Thoracic aorta (tissue), 2 donors: Measurements from ENCODE around the gene RAD9A. TPM values are rescaled to one million over a fixed set of nuclear protein-coding genes. Genes with fewer than 3 reads are reported as not detected.
A peak's percentile ranks its signal among the peaks of the same experiment; 100 is the strongest.

Experiments used
- ATAC-seq: fragments of 150-250 bp; one replicate; pipeline ENCODE4 v1.8.0; 2017; ENCODE audit warnings: low read depth; ENCODE audit not compliant: insufficient number of reproducible peaks, low FRiP score
- DNase-seq: peaks from one replicate; pipeline ENCODE4 v3.0.0-alpha.2; 2020; ENCODE audit warnings: low spot score
- H3K27ac ChIP-seq, 2 donors: fragments of 200-600 bp; sonication (generic); 1 replicate in 1 of 2; 2 replicates in 1 of 2; pipeline ENCODE4 v1.5.1; 2016; ENCODE audit warnings: mild to moderate bottlenecking in 2 of 2, moderate library complexity in 2 of 2
- H3K27me3 ChIP-seq: fragments of 200-600 bp; sonication (generic); replicated peaks from 2 replicates; pipeline ENCODE4 v1.6.0; 2016; ENCODE audit warnings: mild to moderate bottlenecking; ENCODE audit not compliant: insufficient read depth
- H3K36me3 ChIP-seq: fragments of 200-600 bp; sonication (generic); one replicate; pipeline ENCODE4 v1.5.1; 2016
- H3K4me1 ChIP-seq, 2 donors: fragments of 200-600 bp; sonication (generic); 1 replicate in 1 of 2; 2 replicates in 1 of 2; pipeline versions ENCODE4 v1.5.1 to v1.6.0; 2016; ENCODE audit warnings: low read depth in 2 of 2, mild to moderate bottlenecking in 1 of 2; ENCODE audit not compliant: control insufficient read depth in 1 of 2
- H3K4me3 ChIP-seq: fragments of 200-600 bp; sonication (generic); 2 replicates; pipeline ENCODE4 v1.5.1; 2016; ENCODE audit warnings: mild to moderate bottlenecking
- H3K9me3 ChIP-seq: fragments of 200-600 bp; sonication (generic); 2 replicates; pipeline ENCODE4 v1.5.1; 2016
- total RNA-seq, 2 donors: library from RNA; depleted of rRNA; stranded (reverse); fragments of >200 nt; gene quantifications; one replicate each; pipeline versions ENCODE4 v1.1.0 to v1.2.3, GENCODE V29; 2016
- TF ChIP-seq, protein P1 (sequence below): fragments of 200-600 bp; sonication (generic); IDR thresholded peaks from one replicate; pipeline ENCODE4 v1.5.1; 2019; ENCODE audit warnings: antibody characterized with exemption

Gene RAD9A
- total RNA-seq, 2 donors from 2014 or later = 15.8 to 23.0 TPM

DNA sequence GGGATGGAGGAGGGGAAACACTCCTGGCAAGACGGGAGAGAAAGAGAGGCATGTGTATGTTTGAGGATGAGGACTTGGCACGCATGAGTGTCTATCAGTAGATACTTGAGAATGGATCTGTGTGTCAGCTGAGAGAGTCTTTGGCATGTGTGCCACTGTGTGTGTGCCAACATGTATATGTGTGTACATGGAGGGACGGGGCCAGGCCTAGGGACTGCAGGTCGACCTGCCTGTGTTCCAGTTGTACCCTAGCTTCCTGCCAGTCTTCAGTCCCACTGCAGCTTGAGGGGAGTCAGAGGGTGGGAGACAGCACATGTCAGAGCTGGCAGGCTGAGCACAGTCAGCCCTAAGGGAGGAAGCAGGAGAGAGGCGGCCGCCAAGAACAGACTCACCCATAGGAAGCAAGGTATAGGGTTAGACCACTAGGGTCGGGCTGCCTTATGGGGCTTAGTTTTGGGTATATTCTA lies 24.0 kb upstream of the RAD9A start:
- DNase-seq (no peak), ATAC-seq (no peak)
- Histone ChIP-seq H3K4me3 (no peak overlapping the region), H3K27ac (no peak overlapping the region), H3K27me3 (no peaks in the 10 kb centered on the region), H3K4me1 (peaks cover 20 to 40% of the 10 kb centered on the region in 2 donors), H3K9me3 (no peaks in the 10 kb centered on the region), H3K36me3 (peaks cover 8% of the 10 kb centered on the region)
- TF ChIP-seq, protein P1, sequence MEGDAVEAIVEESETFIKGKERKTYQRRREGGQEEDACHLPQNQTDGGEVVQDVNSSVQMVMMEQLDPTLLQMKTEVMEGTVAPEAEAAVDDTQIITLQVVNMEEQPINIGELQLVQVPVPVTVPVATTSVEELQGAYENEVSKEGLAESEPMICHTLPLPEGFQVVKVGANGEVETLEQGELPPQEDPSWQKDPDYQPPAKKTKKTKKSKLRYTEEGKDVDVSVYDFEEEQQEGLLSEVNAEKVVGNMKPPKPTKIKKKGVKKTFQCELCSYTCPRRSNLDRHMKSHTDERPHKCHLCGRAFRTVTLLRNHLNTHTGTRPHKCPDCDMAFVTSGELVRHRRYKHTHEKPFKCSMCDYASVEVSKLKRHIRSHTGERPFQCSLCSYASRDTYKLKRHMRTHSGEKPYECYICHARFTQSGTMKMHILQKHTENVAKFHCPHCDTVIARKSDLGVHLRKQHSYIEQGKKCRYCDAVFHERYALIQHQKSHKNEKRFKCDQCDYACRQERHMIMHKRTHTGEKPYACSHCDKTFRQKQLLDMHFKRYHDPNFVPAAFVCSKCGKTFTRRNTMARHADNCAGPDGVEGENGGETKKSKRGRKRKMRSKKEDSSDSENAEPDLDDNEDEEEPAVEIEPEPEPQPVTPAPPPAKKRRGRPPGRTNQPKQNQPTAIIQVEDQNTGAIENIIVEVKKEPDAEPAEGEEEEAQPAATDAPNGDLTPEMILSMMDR = no peak

DNA sequence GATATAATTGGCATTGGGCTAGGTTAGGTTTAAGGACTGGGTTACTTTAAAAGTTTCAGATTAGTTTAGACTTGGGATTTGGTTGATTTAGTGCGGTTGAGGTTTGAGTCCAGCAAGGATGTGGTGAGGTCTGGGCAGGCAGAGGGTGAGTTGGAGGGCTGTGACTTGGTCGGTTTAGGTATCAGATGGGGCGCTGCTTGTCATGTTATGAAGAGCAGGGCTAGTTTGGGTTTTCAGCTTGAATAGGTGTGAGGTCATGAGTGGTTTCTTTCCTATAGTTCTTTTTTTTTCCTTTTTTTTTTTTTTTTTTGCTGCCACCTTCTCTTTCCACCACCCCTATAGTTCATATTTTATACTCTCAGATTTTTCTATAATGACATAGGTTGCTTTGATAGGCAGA lies 23.2 kb upstream of the RAD9A start:
- H3K27me3 ChIP-seq = no peaks in the 10 kb centered on the region
- H3K9me3 ChIP-seq = no peaks in the 10 kb centered on the region
- no peak for ATAC-seq
- H3K4me3 ChIP-seq = no peak overlapping the region
- peaks cover 20 to 40% of the 10 kb centered on the region in 2 donors for H3K4me1 ChIP-seq
- H3K36me3 ChIP-seq = peaks cover 8% of the 10 kb centered on the region
- no peak for DNase-seq
- TF ChIP-seq, protein P1 = no peak
- H3K27ac ChIP-seq = no peak overlapping the region

DNA sequence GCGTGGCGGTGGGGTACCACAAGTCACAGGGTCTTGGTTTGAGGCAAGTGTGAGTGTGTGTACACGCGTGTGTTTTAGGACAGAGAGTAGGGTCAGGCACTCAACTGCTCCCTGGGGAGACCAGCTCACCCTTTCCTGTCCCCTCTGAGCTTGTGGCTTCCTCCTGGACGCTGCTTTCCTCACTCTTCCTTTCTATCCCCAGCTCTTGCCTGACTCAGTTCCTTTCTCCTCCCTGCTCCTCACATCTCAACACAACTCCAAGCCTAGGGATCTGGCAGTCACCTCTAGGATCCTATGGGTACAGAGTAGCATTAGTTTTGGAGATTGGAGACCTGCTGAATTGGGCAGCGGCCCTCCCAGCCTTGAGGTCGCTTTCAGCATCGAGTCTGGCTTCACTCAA lies 22.5 kb upstream of the RAD9A start:
- Histone ChIP-seq H3K27ac (peak overlapping the region in 1 of 2 donors; percentile 27), H3K4me1 (peaks cover 20 to 46% of the 10 kb centered on the region in 2 donors), H3K9me3 (no peaks in the 10 kb centered on the region), H3K27me3 (no peaks in the 10 kb centered on the region), H3K36me3 (peaks cover 7% of the 10 kb centered on the region), H3K4me3 (no peak overlapping the region)
- DNase-seq = no peak
- no peak for ATAC-seq
- TF ChIP-seq, protein P1 = no peak

DNA sequence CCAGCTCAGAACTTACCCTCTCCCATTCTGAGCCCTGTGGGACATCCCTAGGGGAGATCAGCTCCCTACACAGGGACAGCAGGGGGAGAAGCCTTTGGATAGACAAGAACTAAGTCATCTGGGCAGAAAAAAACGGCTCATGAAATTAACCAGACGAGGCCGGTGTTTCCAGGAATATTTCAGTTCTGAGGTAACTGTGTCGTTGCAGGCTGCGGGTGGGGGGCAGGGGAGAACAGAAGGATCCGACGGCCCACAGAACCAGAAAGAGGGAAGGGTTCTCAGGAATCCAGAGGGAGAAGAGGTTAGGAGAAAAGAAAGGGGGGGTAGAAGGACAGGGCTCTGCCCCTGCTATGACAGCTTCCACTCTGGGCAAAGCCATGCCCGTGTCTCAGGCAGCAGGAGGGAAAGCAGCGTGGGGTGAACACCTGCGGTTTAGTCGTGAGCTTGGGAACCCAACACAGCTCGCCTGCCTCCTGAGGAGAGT lies 21.9 kb upstream of the RAD9A start:
- H3K4me3 ChIP-seq = no peak overlapping the region
- DNase-seq = no peak

DNA sequence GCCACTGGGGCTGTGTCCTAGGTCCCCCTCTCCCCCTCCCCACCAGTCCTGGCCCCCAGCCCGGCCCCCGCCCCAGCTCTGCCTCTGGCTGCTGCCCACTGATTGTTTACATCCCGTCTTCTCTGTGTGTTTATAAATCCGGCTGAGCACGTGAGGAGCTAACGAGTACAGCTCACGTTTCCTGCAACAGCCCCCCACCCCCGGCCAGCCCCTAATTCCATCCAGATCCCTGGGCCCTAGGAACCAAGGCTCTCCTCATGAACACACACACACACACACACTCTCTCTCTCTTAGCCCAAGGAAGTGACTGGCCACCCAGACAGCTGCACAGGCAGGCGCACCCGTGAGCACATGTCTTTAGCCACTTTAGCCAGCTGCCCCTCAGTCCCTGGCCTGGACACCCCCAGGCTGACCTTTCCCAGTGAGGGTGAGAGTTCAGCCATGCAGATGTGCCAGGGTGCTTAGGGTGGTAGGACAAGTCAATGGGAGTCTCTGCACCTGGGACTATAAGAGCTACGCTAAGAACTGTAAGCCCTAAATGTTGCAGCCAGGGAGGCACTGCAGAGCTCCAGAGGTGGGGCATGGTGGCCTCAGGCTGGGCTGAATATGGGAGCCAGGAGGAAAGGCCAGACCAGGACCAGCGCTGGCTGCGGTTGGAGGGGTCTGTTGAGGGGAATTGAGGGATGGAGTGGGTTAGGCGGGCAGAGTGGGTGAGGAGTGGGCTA lies 21.3 kb upstream of the RAD9A start:
- H3K36me3 ChIP-seq = no peaks in the 10 kb centered on the region
- ATAC-seq (no peak), DNase-seq (no peak)
- H3K27ac ChIP-seq = peak overlapping the region in 1 of 2 donors; percentile 21
- TF ChIP-seq, protein P1 = no peak
- no peaks in the 10 kb centered on the region for H3K27me3 ChIP-seq
- no peaks in the 10 kb centered on the region for H3K9me3 ChIP-seq
- no peak overlapping the region for H3K4me3 ChIP-seq
- H3K4me1 ChIP-seq = peaks cover 25 to 54% of the 10 kb centered on the region in 2 donors

More for the DNA sequence above, 21.9 kb upstream of the RAD9A start:
- ATAC-seq = no peak
- H3K36me3 ChIP-seq = peaks cover 1% of the 10 kb centered on the region
- no peaks in the 10 kb centered on the region for H3K27me3 ChIP-seq
- TF ChIP-seq, protein P1 = no peak
- no peaks in the 10 kb centered on the region for H3K9me3 ChIP-seq
- H3K4me1 ChIP-seq = peaks cover 24 to 51% of the 10 kb centered on the region in 2 donors
- H3K27ac ChIP-seq = peak overlapping the region in 1 of 2 donors; percentile 27
